Measurements from ENCODE around the gene BRCA1.
"Not testable (repeated sequence)": the region's sequence is repeated elsewhere in the genome, so short reads cannot be mapped to it uniquely, and the experiment has no call there.

The BRCA1 gene

GRCh38 chr17:43143201-43143600 is 18.0 kb upstream of the BRCA1 start:
- DNase-seq (ENCODE audit: insufficient read length, low spot score) (no peak), FAIRE-seq (no peak)
- no peak for TF ChIP-seq POLR2A (IDR thresholded peaks at IDR 0.05; ENCODE audit: low read depth, low read length)

- FAIRE-seq, result no peak
- no peak for TF ChIP-seq POLR2A (IDR thresholded peaks at IDR 0.05; ENCODE audit: low read depth, low read length)
- DNase-seq (ENCODE audit: insufficient read length, low spot score), result no peak
These were observed 17.0 kb upstream of the BRCA1 start for GRCh38 chr17:43142153-43142552.

- FAIRE-seq (no peak), DNase-seq (ENCODE audit: insufficient read length, low spot score) (no peak)
- no peak for TF ChIP-seq POLR2A (IDR thresholded peaks at IDR 0.05; ENCODE audit: low read depth, low read length)
These were observed 15.5 kb upstream of the BRCA1 start for GRCh38 chr17:43140396-43141332.

- FAIRE-seq; DNase-seq (ENCODE audit: insufficient read length, low spot score): not testable (repeated sequence)
These were observed 13.4 kb upstream of the BRCA1 start for GRCh38 chr17:43138531-43138930.

- not testable (repeated sequence) for DNase-seq (ENCODE audit: insufficient read length, low spot score); FAIRE-seq
These were observed 11.4 kb upstream of the BRCA1 start for GRCh38 chr17:43136574-43136973.

- DNase-seq (ENCODE audit: insufficient read length, low spot score), result no peak
- FAIRE-seq, result no peak
- TF ChIP-seq POLR2A (IDR thresholded peaks at IDR 0.05; ENCODE audit: low read depth, low read length), result no peak
These were observed 10.3 kb upstream of the BRCA1 start for GRCh38 chr17:43135454-43135819.

GRCh38 chr17:43134774-43135453 is 9.8 kb upstream of the BRCA1 start:
- FAIRE-seq, result no peak
- no peak for DNase-seq (ENCODE audit: insufficient read length, low spot score)
- no peak for TF ChIP-seq POLR2A (IDR thresholded peaks at IDR 0.05; ENCODE audit: low read depth, low read length)

- not testable (repeated sequence) for DNase-seq (ENCODE audit: insufficient read length, low spot score); FAIRE-seq
These were observed 8.3 kb upstream of the BRCA1 start for GRCh38 chr17:43133439-43133838.

- FAIRE-seq (no peak), DNase-seq (ENCODE audit: insufficient read length, low spot score) (no peak)
- no peak for TF ChIP-seq POLR2A (IDR thresholded peaks at IDR 0.05; ENCODE audit: low read depth, low read length)
These were observed 7.0 kb upstream of the BRCA1 start for GRCh38 chr17:43132117-43132516.

GRCh38 chr17:43129671-43130010 is 4.5 kb upstream of the BRCA1 start:
- DNase-seq (ENCODE audit: insufficient read length, low spot score) (no peak), FAIRE-seq (no peak)
- TF ChIP-seq POLR2A (IDR thresholded peaks at IDR 0.05; ENCODE audit: low read depth, low read length), result no peak

GRCh38 chr17:43127333-43127876 is 2.2 kb upstream of the BRCA1 start:
- FAIRE-seq; DNase-seq (ENCODE audit: insufficient read length, low spot score): not testable (repeated sequence)

GRCh38 chr17:43126911-43127290 is 1.7 kb upstream of the BRCA1 start:
- FAIRE-seq (no peak), DNase-seq (ENCODE audit: insufficient read length, low spot score) (no peak)
- no peak for TF ChIP-seq POLR2A (IDR thresholded peaks at IDR 0.05; ENCODE audit: low read depth, low read length)

GRCh38 chr17:43125967-43126910 is 1.1 kb upstream of the BRCA1 start:
- FAIRE-seq, result no peak
- no peak for TF ChIP-seq POLR2A (IDR thresholded peaks at IDR 0.05; ENCODE audit: low read depth, low read length)
- DNase-seq (ENCODE audit: insufficient read length, low spot score), result no peak
